K562 treated with DMSO at 1 percent for 24 hours (cell line): ENCODE data around the gene RNPEP. TPM values are rescaled to one million over a fixed set of nuclear protein-coding genes. Genes with fewer than 3 reads are reported as not detected.

Experiments used
- total RNA-seq: library from RNA; unstranded; fragments of 300-600 nt; gene quantifications from 2 replicates; pipeline ENCODE4 v1.2.3, GENCODE V29; 2022; ENCODE audit warnings: low read depth; ENCODE audit not compliant: insufficient read depth

RNPEP gene
- 173 and 183 TPM in 2 replicates for total RNA-seq

GRCh38 chr1:201982623-201983379, at the start of gene RNPEP:
Gene RNPEP (plus strand): TSS chr1:201982648. CDS start chr1:201982667, 19 bp downstream.

GRCh38 chr1:201946224-201946908, 36.1 kb upstream of the RNPEP start, which contains the start of gene LMOD1:
Gene LMOD1 (minus strand): TSS chr1:201946548. CDS start chr1:201946340, 208 bp downstream.

GRCh38 chr1:201955009-201955728, 27.3 kb upstream of the RNPEP start, which contains the start of gene TIMM17A:
Gene TIMM17A (plus strand): TSS chr1:201955503. CDS start chr1:201955527, 24 bp downstream.

GRCh38 chr1:202010180-202011015, 27.9 kb downstream of the RNPEP start, which contains the start of gene ELF3:
Gene ELF3 (plus strand): TSS chr1:202010587. CDS start chr1:202011137, 550 bp downstream.

Other genes starting within 250 kb of the RNPEP start
- 43.5 and 48.3 TPM in 2 replicates for gene IPO9, start 153.5 kb upstream of the RNPEP start, total RNA-seq
- 1.5 and 2.6 TPM in 2 replicates for gene SHISA4, start 93.8 kb upstream of the RNPEP start, total RNA-seq
- 3.4 and 3.9 TPM in 2 replicates for gene LMOD1, start 36.1 kb upstream of the RNPEP start, total RNA-seq
- 58.4 and 73.5 TPM in 2 replicates for gene TIMM17A, start 27.1 kb upstream of the RNPEP start, total RNA-seq
- 1.1 TPM in 2 replicates for gene ELF3, start 27.9 kb downstream of the RNPEP start, total RNA-seq
- not detected in 2 replicates for gene GPR37L1, start 140.3 kb downstream of the RNPEP start, total RNA-seq
- 27.5 and 35.0 TPM in 2 replicates for gene ARL8A, start 162.1 kb downstream of the RNPEP start, total RNA-seq
- gene PTPN7, start 178.0 kb downstream of the RNPEP start, total RNA-seq = 32.5 and 34.9 TPM in 2 replicates
- gene LGR6, start 211.2 kb downstream of the RNPEP start, total RNA-seq = 0.16 TPM in 1 of 2 replicates, not detected in the other